SJCRH30 (cell line): ENCODE data around the gene SLC10A6. TPM values are rescaled to one million over a fixed set of nuclear protein-coding genes. Genes with fewer than 3 reads are reported as not detected.

Experiments
- DNase-seq, 2 experiments: peaks; one replicate each; pipeline ENCODE4 v3.0.0-alpha.2; 2015 to 2020
- H3K27ac ChIP-seq: fragments of 250-450 bp; sonication (Bioruptor Pico); 2 replicates; pipeline ENCODE4 v1.5.1; 2020; ENCODE audit warnings: mild to moderate bottlenecking, moderate library complexity
- H3K27me3 ChIP-seq: fragments of 250-450 bp; sonication (Bioruptor Pico); 2 replicates; pipeline ENCODE4 v1.5.1; 2020; ENCODE audit warnings: mild to moderate bottlenecking, moderate library complexity
- H3K36me3 ChIP-seq: fragments of 250-450 bp; sonication (Bioruptor Pico); 2 replicates; pipeline ENCODE4 v1.5.1; 2020; ENCODE audit warnings: mild to moderate bottlenecking, moderate library complexity
- H3K4me1 ChIP-seq: fragments of 250-450 bp; sonication (Bioruptor Pico); 2 replicates; pipeline ENCODE4 v1.5.1; 2020; ENCODE audit warnings: mild to moderate bottlenecking, moderate library complexity
- H3K4me3 ChIP-seq: fragments of 250-450 bp; sonication (Bioruptor Pico); 2 replicates; pipeline ENCODE4 v1.5.1; 2020; ENCODE audit warnings: mild to moderate bottlenecking, moderate library complexity
- H3K9me3 ChIP-seq: fragments of 250-450 bp; sonication (Bioruptor Pico); replicated peaks from 2 replicates; pipeline ENCODE4 v1.5.1; 2020; ENCODE audit warnings: mild to moderate bottlenecking, moderate library complexity
- total RNA-seq: library from RNA; depleted of rRNA; stranded (reverse); fragments of >200 nt; shearing (Covaris generic); gene quantifications from 2 replicates; pipeline ENCODE4 v1.2.3, GENCODE V29; 2014; rRNA removed

SLC10A6 gene
- total RNA-seq, 1 experiment from 2014 or later: not detected

- Histone ChIP-seq H3K36me3 (peaks cover 9% of the 10 kb centered on the region; the same call in 1 of the 2 replicates), H3K27ac (no peak overlapping the region), H3K4me3 (no peak overlapping the region), H3K9me3 (no peaks in the 10 kb centered on the region), H3K4me1 (no peaks in the 10 kb centered on the region), H3K27me3 (no peaks in the 10 kb centered on the region)
- no peak for DNase-seq
Measured at GRCh38 chr4:86775061-86775460, 74.1 kb downstream of the SLC10A6 start.

Other genes starting within 250 kb of the SLC10A6 start
- 0.75 TPM in 1 of 2 replicates, not detected in the other for gene C4orf36, start 43.0 kb upstream of the SLC10A6 start, total RNA-seq
- gene AFF1, start 85.6 kb upstream of the SLC10A6 start, total RNA-seq: 15.3 and 16.1 TPM in 2 replicates